ENCODE data around the gene SCN9A. TPM values are rescaled to one million over a fixed set of nuclear protein-coding genes. Genes with fewer than 3 reads are reported as not detected.
A peak's percentile ranks its signal among the peaks of the same experiment; 100 is the strongest.

SCN9A gene
- total RNA-seq, 3 donors from 2014 or later (not counting 1 experiment from before 2014, with no cell fraction given): 0.28 to 1.4 (median 0.39) TPM

GRCh38 chr2:166181813-166182154, 194.0 kb downstream of the SCN9A start:
- Mint-ChIP-seq H3K27ac (no peak overlapping the region), H3K4me3 (no peak overlapping the region), H3K27me3 (ENCODE audit: low read depth in 2 of 2) (no peaks in the 10 kb centered on the region), H3K36me3 (no peaks in the 10 kb centered on the region), H3K4me1 (no peaks in the 10 kb centered on the region), H3K9me3 (no peaks in the 10 kb centered on the region)
- no peaks in the 10 kb centered on the region for H3K9me3 ChIP-seq (ENCODE audit: control insufficient read depth, insufficient read depth, low read length)
- H3K27me3 ChIP-seq (ENCODE audit: control insufficient read depth, insufficient read depth, low read length): no peaks in the 10 kb centered on the region
- DNase-seq (no peak), ATAC-seq (no peak)
- intact Hi-C loops (cut with micrococcal nuclease): no loop called here
- WGBS (ENCODE audit: insufficient coverage): 27% methylated on average over 2 of the region's 3 CpGs
- no peak for TF ChIP-seq CTCF (IDR thresholded peaks at IDR 0.05)
- H3K4me1 ChIP-seq (ENCODE audit: control insufficient read depth, insufficient read depth, low read length): no peaks in the 10 kb centered on the region
- no peak overlapping the region for H3K4me3 ChIP-seq (ENCODE audit: low read length)
- no peaks in the 10 kb centered on the region for H3K36me3 ChIP-seq (ENCODE audit: control insufficient read depth, insufficient read depth, low read length)
- H3K27ac ChIP-seq (ENCODE audit: low read length): no peak overlapping the region

GRCh38 chr2:166180951-166181812, 194.6 kb downstream of the SCN9A start:
- no peaks in the 10 kb centered on the region for H3K4me1 ChIP-seq (ENCODE audit: control insufficient read depth, insufficient read depth, low read length)
- H3K4me3 ChIP-seq (ENCODE audit: low read length): no peak overlapping the region
- H3K27ac Mint-ChIP-seq: no peak overlapping the region
- TF ChIP-seq CTCF (IDR thresholded peaks at IDR 0.05): no peak
- no peaks in the 10 kb centered on the region for H3K36me3 Mint-ChIP-seq
- no peaks in the 10 kb centered on the region for H3K27me3 Mint-ChIP-seq (ENCODE audit: low read depth in 2 of 2)
- H3K4me1 Mint-ChIP-seq: no peaks in the 10 kb centered on the region
- H3K9me3 Mint-ChIP-seq: no peaks in the 10 kb centered on the region
- no peaks in the 10 kb centered on the region for H3K36me3 ChIP-seq (ENCODE audit: control insufficient read depth, insufficient read depth, low read length)
- ATAC-seq (peak in 1 of 3 donors; percentile 51), DNase-seq (peak in 1 of 2 donors; percentile 10)
- WGBS (ENCODE audit: insufficient coverage): 59% methylated on average over 24 of the region's 24 CpGs
- H3K4me3 Mint-ChIP-seq: no peak overlapping the region
- intact Hi-C loops (cut with micrococcal nuclease): no loop called here
- no peaks in the 10 kb centered on the region for H3K9me3 ChIP-seq (ENCODE audit: control insufficient read depth, insufficient read depth, low read length)
- H3K27ac ChIP-seq (ENCODE audit: low read length): no peak overlapping the region
- no peaks in the 10 kb centered on the region for H3K27me3 ChIP-seq (ENCODE audit: control insufficient read depth, insufficient read depth, low read length)

GRCh38 chr2:166179201-166179600, 196.5 kb downstream of the SCN9A start:
- no peak for ATAC-seq
- Histone ChIP-seq H3K27ac (ENCODE audit: low read length) (no peak overlapping the region), H3K4me3 (ENCODE audit: low read length) (no peak overlapping the region), H3K36me3 (ENCODE audit: control insufficient read depth, insufficient read depth, low read length) (no peaks in the 10 kb centered on the region), H3K4me1 (ENCODE audit: control insufficient read depth, insufficient read depth, low read length) (no peaks in the 10 kb centered on the region), H3K27me3 (ENCODE audit: control insufficient read depth, insufficient read depth, low read length) (no peaks in the 10 kb centered on the region), H3K9me3 (ENCODE audit: control insufficient read depth, insufficient read depth, low read length) (no peaks in the 10 kb centered on the region)
- no peaks in the 10 kb centered on the region for H3K9me3 Mint-ChIP-seq
- H3K27me3 Mint-ChIP-seq (ENCODE audit: low read depth in 2 of 2): no peaks in the 10 kb centered on the region
- 100% methylated on average over 1 of the region's 3 CpGs for WGBS (ENCODE audit: insufficient coverage)
- H3K4me3 Mint-ChIP-seq: no peak overlapping the region
- no peaks in the 10 kb centered on the region for H3K36me3 Mint-ChIP-seq
- DNase-seq: no peak
- intact Hi-C loops (cut with micrococcal nuclease): no loop called here
- no peak overlapping the region for H3K27ac Mint-ChIP-seq
- H3K4me1 Mint-ChIP-seq: no peaks in the 10 kb centered on the region
- TF ChIP-seq CTCF (IDR thresholded peaks at IDR 0.05): no peak

DNA sequence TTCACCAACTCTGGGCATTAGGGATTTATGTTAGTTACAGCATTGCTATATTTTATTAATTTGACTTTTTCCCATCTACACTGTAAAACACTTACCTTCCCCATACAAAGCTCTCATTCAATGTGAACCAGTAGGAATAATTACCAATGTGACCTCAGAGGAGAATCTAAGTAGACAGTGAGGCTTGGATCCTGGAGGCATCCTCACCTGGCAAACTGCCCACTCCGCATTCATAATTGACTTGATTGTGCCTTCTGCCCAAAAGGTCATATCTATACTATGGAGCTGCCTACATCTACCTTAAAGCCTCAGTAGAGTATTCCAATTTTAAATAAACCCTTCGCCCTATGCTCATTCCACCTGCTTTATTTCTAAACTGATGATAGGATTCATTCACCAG, 202.5 kb downstream of the SCN9A start:
- Mint-ChIP-seq H3K27me3 (ENCODE audit: low read depth in 2 of 2) (no peaks in the 10 kb centered on the region), H3K9me3 (no peaks in the 10 kb centered on the region), H3K36me3 (no peaks in the 10 kb centered on the region), H3K4me1 (no peaks in the 10 kb centered on the region), H3K4me3 (no peak overlapping the region), H3K27ac (no peak overlapping the region)
- TF ChIP-seq CTCF (IDR thresholded peaks at IDR 0.05): no peak
- H3K36me3 ChIP-seq (ENCODE audit: control insufficient read depth, insufficient read depth, low read length): no peaks in the 10 kb centered on the region
- intact Hi-C loops (cut with micrococcal nuclease): no loop called here
- no peak overlapping the region for H3K27ac ChIP-seq (ENCODE audit: low read length)
- H3K4me1 ChIP-seq (ENCODE audit: control insufficient read depth, insufficient read depth, low read length): no peaks in the 10 kb centered on the region
- ATAC-seq (no peak), DNase-seq (no peak)
- no peaks in the 10 kb centered on the region for H3K27me3 ChIP-seq (ENCODE audit: control insufficient read depth, insufficient read depth, low read length)
- no peak overlapping the region for H3K4me3 ChIP-seq (ENCODE audit: low read length)
- H3K9me3 ChIP-seq (ENCODE audit: control insufficient read depth, insufficient read depth, low read length): no peaks in the 10 kb centered on the region
- 94% methylated on average over 2 of the region's 2 CpGs for WGBS (ENCODE audit: insufficient coverage)
